ENCODE measurements around the gene AXL.
A peak's percentile ranks its signal among the peaks of the same experiment; 100 is the strongest.
"Not testable (repeated sequence)": the region's sequence is repeated elsewhere in the genome, so short reads cannot be mapped to it uniquely, and the experiment has no call there.

The AXL gene

GRCh38 chr19:41278478-41278877 lies 59.5 kb downstream of the AXL start:
- no peak for DNase-seq

GRCh38 chr19:41288673-41289530 lies 69.9 kb downstream of the AXL start:
- DNase-seq: no peak

- DNase-seq: not testable (repeated sequence)
These were observed 70.8 kb downstream of the AXL start for GRCh38 chr19:41289814-41290213.

DNA sequence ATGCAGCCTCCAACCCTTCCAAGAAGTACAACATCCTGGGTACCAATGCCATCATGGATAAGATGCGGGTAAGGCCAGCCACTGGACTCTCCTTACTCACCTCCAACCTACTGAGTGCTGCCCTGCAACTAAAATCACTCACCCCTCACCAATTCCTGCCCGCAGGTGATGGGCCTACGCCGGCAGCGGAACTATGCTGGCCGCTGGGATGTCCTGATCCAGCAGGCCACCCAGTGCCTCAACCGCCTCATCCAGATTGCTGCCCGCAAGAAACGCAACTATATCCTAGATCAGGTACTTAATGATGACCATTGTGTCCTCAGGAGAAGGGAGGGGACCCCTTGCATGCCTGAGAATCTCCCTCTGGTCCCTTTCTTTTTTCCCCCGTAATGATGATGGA lies 75.4 kb downstream of the AXL start:
- DNase-seq: no peak

DNA sequence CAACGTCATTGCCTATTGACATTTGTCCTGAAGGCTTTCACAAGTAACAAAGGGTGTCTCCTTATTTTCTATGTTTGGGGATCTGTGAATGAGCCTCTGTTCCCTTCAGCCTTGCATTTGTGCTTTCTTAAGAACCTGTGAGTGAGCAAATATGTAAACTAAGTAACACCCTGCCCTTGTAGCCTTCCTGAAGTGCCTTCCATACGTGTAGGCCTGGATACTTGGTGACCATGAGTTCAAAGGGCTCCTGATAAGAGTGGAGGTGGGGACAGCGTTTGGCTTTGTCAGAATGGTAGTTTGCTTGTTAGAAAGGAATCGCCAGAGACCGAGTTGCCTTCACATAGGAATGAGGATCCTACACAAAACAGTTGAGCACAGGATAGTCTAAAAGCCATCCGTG lies 76.5 kb downstream of the AXL start:
- no peak for DNase-seq

- no peak for DNase-seq
These were observed 77.4 kb downstream of the AXL start for GRCh38 chr19:41296433-41296871.

GRCh38 chr19:41297628-41298347 lies 78.8 kb downstream of the AXL start:
- no peak for DNase-seq

GRCh38 chr19:41298348-41298964 lies 79.4 kb downstream of the AXL start:
- DNase-seq: peak; percentile 69

- no peak for DNase-seq
These were observed 80.2 kb downstream of the AXL start for GRCh38 chr19:41299046-41299754.

GRCh38 chr19:41299755-41300089 lies 80.7 kb downstream of the AXL start:
- DNase-seq: peak; percentile 54

- DNase-seq: no peak
These were observed 81.5 kb downstream of the AXL start for GRCh38 chr19:41300555-41300954.

- peak; percentile 68 for DNase-seq
These were observed 83.8 kb downstream of the AXL start for GRCh38 chr19:41302624-41303351.

GRCh38 chr19:41303954-41304353 lies 84.9 kb downstream of the AXL start:
- peak; percentile 47 for DNase-seq

DNA sequence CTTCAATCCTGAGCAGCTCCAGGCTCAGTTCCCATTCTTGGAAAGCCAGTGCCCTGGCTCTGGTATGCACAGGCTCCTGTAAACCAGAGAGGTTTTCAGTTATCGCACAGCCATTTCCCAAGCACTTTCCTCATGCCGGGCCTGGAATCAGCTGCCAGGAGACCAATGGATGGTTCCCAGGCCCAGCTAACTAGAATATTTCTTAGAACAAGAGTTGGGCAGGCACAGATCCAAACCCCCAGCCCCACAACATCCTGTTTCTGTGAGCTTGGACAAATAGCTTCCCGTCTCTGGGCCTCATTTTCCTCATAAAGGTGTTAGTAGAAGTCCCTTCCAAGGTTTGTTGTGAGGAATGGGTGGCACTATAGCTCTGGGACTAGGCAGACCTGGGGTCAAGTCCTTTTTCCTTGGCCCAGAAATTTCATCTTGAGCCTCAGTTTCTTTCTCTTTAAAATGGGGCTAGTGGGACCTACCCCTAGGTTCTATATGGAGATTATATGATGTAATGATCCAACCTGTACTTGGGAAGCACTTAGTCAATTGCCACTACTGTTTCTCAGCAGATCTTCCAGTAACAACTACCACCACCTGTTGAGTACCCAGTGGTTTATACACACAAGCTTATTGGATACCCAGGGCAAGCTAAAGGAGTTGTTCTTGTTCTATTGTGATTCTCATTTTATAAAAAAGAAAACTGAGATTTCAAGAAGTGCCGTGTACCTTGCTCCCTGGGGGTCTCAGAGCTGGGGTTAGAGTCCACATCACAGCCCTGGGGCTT lies 85.9 kb downstream of the AXL start:
- no peak for DNase-seq

- peak; percentile 34 for DNase-seq
These were observed 87.1 kb downstream of the AXL start for GRCh38 chr19:41305927-41306793.

- no peak for DNase-seq
These were observed 88.3 kb downstream of the AXL start for GRCh38 chr19:41307090-41307875.

DNA sequence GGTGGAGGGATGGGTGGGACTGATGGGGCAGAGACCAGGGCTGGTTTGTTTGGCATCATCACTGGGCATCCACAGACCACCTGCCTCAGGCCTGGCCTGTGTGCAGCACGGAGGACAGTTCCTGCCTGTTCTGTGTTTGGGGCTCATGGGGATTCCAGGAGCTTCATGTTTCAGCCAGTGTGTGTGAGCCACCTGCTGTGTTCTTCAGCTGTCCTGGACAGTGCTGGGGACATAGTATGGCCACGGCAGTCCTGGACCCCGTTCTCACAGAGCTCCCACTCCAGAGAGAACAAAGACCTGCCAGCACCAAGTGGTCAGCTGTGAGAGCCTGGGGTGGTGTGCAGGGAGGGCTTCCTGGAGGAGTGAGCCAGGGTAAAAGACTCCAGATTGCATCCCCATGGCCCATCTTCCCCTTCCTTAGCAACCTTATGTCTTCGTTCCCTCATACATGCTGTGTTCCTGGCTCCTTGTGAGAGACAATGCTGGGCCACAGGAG lies 89.0 kb downstream of the AXL start:
- DNase-seq: no peak

- peak; percentile 97 for DNase-seq
These were observed 89.6 kb downstream of the AXL start for GRCh38 chr19:41308450-41309179.
